GM19025 (cell line): ENCODE measurements around the gene NUTF2.
A peak's percentile ranks its signal among the peaks of the same experiment; 100 is the strongest.
"Not testable (repeated sequence)": the region's sequence is repeated elsewhere in the genome, so short reads cannot be mapped to it uniquely, and the experiment has no call there.

ENCODE experiments used
- ATAC-seq: cut with Tn5 transposase; IDR thresholded peaks from one replicate; pipeline ENCODE4 v1.9.1; 2021; ENCODE audit warnings: mild to moderate bottlenecking, low read depth, moderate library complexity; ENCODE audit not compliant: unreplicated experiment

The NUTF2 gene

DNA sequence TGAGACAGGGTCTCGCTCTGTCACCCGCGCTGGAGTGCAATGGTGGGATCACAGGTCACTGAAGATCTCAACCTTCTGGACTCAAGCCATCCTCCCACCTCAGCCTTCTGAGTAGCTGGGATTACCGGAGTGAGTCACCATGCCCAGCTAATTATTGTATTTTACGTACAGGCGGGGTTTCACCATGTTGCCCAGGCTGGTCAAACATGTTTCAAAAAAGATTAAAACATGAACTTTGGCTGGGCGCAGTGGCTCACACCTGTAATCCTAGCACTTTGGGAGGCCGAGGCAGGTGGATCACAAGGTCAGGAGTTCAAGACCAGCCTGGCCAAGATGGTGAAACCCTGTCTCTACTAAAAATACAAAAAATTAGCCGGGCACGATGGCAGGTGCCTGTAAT lies 9.5 kb upstream of the NUTF2 start:
- not testable (repeated sequence) for ATAC-seq

DNA sequence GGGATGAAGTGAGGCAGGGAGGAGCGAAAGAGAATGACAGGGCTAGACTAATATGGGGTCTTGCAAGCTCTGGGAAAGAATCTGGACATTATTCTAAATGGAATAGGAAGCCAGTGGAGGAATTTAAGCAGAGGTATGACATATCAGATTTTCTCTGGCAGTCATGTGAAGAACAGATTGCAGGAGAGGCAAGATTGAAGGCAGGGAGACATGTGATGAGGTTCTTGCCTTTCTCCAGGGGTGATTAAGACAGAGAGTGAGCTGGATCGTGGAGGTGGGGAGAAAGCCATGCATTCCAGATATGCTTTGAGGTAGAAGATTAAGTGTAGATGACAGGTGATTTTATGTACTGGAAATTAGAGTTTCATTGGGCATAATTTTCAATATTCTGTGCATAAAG lies 8.9 kb upstream of the NUTF2 start:
- ATAC-seq = no peak

DNA sequence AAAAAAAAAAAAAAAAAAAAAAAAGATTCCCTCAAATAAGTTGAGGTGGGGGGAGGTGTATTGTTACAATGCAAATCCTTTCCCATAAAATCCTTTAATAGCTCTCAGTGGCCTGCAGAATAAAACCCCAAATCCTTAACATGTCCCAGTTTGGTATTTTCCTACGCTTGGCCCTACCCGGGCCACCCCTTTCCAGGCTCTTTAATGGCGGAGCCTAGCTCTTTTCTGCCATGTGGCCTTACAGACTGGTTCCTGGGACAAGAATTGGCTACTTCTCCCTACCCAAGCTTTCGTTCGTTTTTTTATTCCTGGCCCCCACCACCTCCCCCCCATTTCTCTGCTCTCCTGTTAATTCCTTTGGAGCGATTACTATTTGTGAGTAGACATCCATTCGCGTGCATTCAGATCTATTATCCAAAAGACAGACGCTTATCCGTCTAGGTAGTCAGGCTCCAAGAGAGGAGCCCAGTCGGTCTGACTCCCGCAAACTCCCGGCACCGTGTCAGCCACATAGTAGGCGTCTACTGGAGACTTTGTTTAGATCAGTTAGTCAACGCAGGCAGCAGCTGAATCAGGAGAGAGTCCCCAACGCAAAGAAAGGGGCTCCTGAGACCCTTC lies 5.4 kb upstream of the NUTF2 start:
- no peak for ATAC-seq

DNA sequence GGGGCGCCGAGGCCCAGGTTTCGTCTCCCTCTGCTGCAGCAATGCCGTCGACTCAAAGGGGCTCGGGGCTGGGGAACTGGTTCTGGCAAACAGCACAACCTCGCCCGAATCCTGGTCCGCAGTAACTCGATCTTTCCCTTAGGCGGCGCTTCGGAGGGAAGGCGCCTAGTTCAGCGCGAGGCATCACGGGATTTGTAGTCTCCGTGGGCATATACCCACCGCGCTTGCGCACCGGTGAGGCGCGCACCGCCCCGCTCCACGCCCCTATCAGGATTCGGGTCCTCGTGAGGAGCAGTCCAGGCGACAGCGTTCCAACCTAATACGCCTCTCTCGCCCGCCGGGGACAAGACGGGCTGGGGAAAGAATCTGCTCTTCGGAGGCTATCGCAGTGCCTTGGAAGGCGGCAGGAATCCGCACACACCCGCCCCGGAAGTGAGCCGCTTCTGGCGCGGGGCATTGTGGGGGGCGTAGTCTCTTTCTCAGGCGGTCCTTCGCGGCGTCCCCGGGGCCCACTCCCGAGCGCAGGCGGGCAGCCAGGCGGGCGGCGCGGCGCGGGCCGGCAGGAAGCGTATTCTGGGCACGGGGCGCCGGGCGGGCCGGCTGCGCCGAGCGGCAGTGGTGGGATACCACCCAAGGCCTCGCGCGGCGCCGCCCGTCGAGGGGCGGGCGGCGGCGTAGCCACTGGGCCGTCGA lies 4.8 kb upstream of the NUTF2 start, which contains the start of gene THAP11:
Gene THAP11 (plus strand): TSS at position 505 of the 693 bp plus-strand sequence. CDS start 235 bp downstream, outside the sequence.
- ATAC-seq = peak; percentile 37

DNA sequence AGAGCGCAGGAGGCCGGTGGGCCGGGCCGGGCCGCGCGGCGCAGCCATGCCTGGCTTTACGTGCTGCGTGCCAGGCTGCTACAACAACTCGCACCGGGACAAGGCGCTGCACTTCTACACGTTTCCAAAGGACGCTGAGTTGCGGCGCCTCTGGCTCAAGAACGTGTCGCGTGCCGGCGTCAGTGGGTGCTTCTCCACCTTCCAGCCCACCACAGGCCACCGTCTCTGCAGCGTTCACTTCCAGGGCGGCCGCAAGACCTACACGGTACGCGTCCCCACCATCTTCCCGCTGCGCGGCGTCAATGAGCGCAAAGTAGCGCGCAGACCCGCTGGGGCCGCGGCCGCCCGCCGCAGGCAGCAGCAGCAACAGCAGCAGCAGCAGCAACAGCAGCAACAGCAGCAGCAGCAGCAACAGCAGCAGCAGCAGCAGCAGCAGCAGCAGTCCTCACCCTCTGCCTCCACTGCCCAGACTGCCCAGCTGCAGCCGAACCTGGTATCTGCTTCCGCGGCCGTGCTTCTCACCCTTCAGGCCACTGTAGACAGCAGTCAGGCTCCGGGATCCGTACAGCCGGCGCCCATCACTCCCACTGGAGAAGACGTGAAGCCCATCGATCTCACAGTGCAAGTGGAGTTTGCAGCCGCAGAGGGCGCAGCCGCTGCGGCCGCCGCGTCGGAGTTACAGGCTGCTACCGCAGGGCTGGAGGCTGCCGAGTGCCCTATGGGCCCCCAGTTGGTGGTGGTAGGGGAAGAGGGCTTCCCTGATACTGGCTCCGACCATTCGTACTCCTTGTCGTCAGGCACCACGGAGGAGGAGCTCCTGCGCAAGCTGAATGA lies 4.0 kb upstream of the NUTF2 start:
- ATAC-seq = peak; percentile 7

DNA sequence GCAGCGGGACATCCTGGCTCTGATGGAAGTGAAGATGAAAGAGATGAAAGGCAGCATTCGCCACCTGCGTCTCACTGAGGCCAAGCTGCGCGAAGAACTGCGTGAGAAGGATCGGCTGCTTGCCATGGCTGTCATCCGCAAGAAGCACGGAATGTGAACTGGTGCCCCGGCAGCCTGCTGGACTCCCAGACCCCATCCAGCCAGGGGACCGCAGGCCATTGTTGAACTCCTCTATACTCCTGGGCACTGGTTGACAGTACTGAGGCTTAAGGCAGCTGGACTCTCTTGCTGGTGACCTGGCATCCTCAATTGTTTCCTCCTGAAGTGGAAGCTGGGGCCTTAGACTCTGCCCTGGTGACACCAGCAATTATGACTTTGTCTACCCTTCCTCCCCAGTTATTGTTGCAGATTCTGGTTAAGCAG lies 3.4 kb upstream of the NUTF2 start:
- no peak for ATAC-seq

DNA sequence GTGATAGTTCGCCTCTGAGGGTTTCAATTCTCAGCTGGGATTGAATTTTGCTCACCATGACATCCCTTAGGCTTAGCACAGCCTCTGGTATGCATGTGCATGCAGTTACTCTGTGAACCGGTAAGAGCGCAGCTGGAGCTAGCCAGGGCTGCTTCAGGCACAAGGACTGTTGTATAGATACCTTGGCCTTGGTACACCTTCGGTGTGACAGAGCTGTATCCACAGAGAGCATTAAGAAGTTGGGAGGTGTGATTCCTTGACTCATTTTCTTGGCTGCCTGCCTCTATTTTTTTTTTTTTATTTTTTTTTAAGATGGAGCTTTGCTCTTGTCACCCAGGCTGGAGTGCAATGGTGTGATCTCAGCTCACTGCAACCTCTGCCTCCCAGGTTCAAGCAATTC lies 2.2 kb upstream of the NUTF2 start:
- no peak for ATAC-seq

DNA sequence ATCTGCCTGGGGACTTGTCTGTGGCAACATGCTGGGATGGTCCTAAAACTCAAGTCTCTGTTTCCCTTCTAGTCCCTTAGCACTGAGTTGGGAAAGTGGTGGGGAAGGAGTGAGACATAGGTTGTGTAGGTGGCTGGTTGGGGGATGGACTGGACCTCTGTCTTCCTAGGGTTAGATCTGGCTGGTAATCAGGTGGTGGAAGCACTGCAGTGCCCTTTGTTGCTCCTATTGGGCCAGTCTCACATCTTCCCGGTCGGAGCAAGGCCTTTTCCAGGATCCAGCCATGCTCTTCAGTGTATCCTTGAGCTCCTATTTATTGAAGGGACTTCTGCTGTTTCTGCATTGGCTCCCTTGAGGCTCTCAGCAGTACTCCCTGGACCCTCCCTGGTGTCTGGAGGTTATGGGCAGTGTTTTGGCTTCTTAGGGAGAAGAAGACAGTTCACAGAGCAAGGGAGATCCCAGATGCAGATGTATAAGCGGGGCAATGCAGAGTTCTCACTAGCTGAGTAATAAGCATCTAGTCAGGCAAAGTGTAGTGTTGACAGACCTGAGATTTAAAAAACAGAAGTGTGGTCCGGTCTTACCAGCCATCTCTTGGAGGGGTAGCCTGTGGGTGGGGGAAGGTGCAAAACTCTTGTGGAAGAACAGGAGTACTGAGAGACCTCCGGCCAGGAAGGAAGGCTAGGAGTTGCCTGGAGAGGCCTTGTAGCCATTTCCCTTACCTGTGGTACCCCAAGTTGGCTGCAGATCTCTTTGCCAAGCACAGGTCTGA lies 1.3 kb upstream of the NUTF2 start:
- no peak for ATAC-seq

DNA sequence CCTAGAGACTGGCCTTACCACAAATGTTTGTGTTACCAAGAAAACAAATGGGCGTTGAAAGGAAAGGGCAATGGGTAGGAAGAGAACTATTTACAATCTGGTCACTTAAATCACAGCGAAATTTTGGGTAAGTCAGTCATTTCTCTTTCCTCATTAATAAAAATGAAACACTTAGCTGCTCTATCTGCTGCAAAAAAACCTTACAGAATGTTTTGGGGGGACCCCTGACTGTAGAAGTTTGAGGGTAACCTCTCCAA lies 742 bp upstream of the NUTF2 start:
- ATAC-seq = no peak

DNA sequence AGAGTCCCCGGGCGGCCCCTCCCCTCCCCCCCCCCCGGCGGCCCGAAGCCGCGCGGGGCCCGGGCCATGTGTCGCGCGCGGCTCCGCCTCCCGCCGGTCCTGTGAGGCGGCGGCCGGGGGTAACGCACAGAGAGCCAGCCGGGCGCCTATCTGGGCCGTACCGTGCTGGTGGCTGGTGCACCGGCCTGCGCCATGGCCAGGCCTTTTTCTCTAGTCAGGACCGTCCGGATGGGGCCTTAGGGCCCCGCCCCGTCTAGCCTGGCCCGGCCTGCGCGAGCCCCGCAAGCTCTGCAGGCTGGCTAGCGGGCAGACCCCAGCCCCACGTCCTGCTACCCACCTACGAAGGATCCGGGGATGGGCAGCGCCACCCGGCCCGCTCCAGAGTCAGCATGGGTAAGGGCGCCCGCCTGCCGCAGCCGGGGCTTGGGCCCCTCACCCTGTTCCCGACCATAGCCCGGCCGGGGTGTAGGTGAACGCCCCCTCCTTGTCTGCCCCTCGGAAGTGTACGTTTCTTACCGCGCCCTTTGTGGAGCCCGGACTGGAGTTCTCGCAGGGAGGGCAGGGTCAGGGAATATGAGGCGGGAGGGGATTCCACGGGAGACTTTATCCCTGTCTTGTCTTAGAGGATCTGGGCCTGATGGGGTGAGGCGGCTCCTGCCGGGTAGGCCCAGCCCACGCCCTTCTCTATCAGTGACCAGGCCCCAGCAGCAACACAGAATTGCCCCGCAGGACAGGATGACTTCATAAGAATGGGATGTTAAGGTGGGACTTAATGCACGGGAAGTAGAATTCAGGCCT lies 530 bp downstream of the NUTF2 start, which contains the start of gene CENPT:
Gene CENPT (minus strand): TSS at position 630 of the 798 bp plus-strand sequence. CDS start 13,834 bp downstream, outside the sequence.
- peak; percentile 34 for ATAC-seq

DNA sequence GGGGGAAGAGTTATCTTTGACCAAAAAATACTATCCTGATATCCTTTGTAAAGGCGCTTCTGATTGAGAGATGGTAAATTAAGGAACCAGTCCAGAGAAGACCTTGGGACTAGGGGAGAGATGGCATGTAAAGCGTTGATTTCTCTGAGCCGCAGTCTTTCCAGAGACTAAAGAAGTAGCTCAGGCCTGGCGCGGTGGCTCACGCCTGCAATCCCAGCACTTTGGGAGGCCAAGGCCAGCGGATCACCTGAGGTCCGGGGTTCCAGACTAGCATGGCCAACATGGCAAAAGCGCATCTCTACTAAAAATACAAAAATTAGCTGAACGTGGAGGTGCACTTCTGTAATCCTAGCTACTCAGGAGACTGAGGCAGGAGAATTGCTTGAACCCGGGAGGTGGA lies 1.4 kb downstream of the NUTF2 start:
- no peak for ATAC-seq

DNA sequence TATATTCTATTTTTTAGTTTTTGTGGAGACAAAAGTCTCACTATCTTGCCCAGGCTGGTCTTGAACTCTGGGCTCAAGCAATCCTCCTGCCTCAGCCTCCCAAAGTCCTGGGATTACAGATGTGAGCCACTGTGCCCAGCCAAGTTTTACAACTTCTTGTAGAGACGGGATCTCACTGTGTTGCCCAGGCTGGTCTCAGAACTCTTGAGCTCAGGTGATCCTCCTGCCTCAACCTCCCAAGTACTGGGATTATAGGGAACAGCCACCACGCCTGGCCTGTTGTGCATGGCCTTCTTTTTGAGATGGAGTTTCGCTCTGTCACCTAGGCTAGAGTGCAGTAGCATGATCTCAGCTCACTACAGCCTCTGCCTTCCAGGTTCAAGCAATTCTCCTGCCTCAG lies 6.9 kb downstream of the NUTF2 start:
- ATAC-seq = no peak

DNA sequence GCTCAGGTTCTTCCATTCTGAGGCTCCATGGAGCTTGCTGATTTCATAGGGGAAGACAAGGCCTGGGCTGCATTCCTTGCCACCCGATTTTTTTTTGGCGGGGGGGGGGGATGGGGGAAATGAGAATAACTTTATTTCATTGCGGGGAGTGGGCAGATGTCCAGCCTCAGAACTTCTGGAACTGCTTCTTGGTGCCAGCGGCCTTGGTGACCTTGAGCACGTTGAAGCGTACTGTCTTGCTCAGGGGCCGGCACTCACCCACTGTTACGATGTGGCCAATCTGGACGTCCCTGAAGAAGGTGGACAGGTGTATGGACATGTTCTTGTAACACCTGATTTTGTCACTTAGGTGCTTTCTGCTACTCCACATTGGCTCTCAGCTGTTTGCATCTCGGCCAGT lies 9.1 kb downstream of the NUTF2 start:
- no peak for ATAC-seq

DNA sequence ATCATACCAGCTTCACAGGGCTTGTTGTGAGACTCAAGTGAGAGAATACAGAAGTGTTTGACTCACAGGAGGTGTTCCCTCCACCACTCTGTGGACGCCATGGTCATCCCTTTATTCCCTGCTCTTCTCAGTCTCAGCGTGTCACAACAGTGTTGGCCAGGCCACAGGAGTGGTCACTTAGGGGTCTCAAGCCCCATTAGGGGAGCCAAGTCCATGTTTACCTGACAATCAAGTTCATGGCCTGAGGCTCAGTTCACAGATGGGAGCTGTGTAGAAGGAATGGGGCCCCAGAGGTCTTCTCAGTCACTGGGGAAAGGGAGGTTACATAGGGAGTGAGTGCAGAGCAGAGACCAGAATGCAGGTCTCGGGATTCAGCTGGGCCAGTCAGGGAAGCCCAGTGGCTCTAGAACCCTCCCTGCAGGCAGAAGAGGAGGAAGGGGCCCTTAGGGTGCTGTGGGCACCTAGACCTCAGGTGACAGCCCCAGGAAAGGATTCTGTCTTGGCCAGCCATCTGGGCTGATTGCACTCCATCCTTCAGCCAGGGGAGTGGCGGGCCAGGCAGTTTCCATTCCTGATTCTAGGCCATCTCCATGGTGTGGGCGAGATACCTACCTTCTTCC lies 10.3 kb downstream of the NUTF2 start:
- ATAC-seq = no peak

DNA sequence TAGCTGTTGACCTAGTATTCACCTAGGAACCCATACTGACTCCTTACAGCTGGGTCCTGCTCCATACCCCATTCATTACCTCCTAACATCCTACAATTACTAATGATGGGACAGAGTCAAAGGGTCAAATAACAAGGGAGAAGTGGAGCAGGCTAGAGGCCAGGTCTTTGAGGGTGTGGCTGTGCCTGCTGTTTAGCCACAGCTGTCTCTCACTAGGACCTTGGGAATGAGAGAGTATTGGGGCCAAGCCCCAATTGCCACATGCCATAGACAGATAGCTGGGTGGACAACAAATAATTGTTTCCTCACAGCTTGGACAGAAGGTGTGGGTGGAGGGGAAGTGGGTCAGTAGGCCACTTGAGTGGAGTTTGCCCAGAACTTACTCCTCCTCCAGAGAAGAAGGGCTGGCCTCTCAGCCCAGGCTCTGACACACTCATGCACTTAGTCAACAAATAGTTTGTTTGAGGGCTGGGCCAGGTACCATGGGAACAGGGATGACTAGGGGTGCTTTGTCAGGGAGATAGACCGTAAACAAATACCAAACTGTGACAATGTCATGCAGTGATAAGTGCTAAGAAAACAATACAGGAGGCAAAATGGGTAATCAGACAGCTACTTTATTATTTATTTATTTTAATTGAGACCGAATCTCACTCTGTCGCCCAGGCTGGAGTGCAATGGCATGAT lies 11.0 kb downstream of the NUTF2 start:
- no peak for ATAC-seq

DNA sequence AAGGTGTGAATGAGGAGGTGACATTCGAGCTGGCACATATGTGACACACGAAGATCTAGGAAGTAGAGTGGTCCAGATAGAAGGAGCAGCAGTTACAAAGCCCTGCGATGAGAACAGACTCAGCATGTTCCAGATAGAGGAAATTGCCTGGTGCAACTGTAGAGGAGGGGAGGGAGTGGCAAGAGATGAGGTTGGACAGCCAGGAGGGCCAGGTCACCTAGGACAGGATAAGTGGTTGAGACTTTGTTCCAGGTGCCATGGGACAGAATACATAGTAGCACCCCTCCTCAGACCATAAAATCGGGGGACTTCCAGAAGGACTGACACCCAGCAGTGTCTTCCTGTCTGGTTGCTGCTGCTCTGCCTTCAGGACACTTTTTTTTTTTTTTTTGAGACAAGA lies 11.8 kb downstream of the NUTF2 start:
- no peak for ATAC-seq

DNA sequence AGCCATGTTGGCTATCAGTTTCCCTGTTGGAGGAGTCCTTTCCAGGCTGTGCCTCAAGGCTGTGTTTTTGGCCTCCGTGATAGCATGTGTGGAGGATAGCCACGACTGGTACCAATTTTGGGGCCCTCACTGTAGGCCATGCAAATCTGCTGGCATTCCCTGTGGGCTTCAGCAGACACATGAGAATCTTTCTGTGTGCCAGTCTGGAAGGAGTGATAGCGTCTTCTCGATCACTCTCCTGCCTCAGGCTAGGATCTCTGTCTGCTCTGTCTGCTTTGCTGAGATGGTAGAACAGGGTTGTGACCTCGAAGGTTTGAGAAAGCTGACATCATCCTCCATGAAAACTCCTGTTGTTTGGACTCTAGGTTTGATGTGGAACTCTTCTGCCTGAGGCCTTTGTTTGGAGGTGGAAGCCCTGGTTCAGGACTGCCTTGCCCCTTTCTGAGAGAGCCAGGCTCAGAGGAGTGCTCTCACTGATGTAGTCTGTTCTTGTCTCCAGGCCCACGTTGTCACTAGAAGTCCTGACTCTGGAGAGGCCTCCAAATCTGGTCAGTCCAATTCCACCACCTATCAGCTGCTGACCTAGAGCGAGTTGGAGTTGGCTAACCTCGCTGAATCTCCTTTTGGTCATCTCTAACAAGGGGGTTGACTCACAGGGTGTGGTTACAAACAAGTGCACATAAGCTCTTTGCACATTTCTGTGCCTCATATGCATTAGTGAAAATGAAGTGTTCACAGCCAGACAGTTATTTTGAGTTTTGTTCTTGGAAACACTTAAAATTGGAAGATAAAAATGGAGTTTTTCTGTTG lies 14.1 kb downstream of the NUTF2 start:
- no peak for ATAC-seq

DNA sequence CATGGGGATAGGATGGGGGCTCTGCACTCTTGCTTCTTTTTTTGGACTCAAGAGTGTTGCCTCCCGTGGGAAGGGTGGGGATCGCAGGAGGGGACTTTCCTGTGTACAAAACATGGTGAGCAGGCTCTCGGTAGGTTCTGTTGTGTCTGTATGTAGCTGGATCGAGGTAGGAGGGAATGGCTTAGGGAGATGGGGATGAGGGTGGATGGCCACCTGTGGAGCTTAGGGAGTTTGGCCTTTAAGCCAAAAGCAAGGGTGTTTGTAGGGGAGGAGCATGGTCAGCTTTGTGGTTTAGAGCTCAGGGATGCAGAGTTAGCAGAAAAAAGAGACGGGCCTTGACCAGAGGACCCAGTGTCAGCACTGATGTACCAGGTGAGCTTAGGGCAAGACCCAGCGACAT lies 15.1 kb downstream of the NUTF2 start:
- no peak for ATAC-seq
